Ishikawa (cell line): Measurements from ENCODE around the gene ELAVL2.

Source experiments
- CEBPB ChIP-seq: IDR thresholded peaks from 2 replicates; pipeline ENCODE4 v1.6.1; 2012
- CREB1 ChIP-seq: IDR thresholded peaks from 2 replicates; pipeline ENCODE4 v1.6.1; 2012; ENCODE audit warnings: low read depth
- EGR1 ChIP-seq: IDR thresholded peaks from 2 replicates; pipeline ENCODE4 v1.6.1; 2012
- EP300 ChIP-seq: IDR thresholded peaks from 2 replicates; pipeline ENCODE4 v1.6.1; 2012; ENCODE audit warnings: borderline replicate concordance
- FOXM1 ChIP-seq: IDR thresholded peaks from 2 replicates; pipeline ENCODE4 v1.6.1; 2012; ENCODE audit warnings: low read depth, borderline replicate concordance
- NFIC ChIP-seq: IDR thresholded peaks from 2 replicates; pipeline ENCODE4 v1.6.1; 2012
- RAD21 ChIP-seq: IDR thresholded peaks from 2 replicates; pipeline ENCODE4 v1.6.1; 2012; ENCODE audit warnings: low read depth
- TAF1 ChIP-seq: IDR thresholded peaks from 2 replicates; pipeline ENCODE4 v1.6.1; 2012; ENCODE audit warnings: low read depth, mild to moderate bottlenecking
- TCF12 ChIP-seq: IDR thresholded peaks from 2 replicates; pipeline ENCODE4 v1.6.1; 2012; ENCODE audit warnings: low read depth
- TEAD4 ChIP-seq: IDR thresholded peaks from 2 replicates; pipeline ENCODE4 v1.6.1; 2012
- YY1 ChIP-seq: IDR thresholded peaks from 2 replicates; pipeline ENCODE4 v1.6.1; 2012; ENCODE audit warnings: low read depth
- ZBTB7A ChIP-seq: IDR thresholded peaks from 2 replicates; pipeline ENCODE4 v1.6.1; 2012; ENCODE audit warnings: low read depth
- TF ChIP-seq, protein P1 (sequence below): IDR thresholded peaks from 2 replicates; pipeline ENCODE4 v1.6.1; 2012
- TF ChIP-seq, protein P2 (sequence below): IDR thresholded peaks from 2 replicates; pipeline ENCODE4 v1.6.1; 2012
- TF ChIP-seq, protein P3 (sequence below): IDR thresholded peaks from 2 replicates; pipeline ENCODE4 v1.6.1; 2012; ENCODE audit warnings: low read depth, mild to moderate bottlenecking

Gene ELAVL2

DNA sequence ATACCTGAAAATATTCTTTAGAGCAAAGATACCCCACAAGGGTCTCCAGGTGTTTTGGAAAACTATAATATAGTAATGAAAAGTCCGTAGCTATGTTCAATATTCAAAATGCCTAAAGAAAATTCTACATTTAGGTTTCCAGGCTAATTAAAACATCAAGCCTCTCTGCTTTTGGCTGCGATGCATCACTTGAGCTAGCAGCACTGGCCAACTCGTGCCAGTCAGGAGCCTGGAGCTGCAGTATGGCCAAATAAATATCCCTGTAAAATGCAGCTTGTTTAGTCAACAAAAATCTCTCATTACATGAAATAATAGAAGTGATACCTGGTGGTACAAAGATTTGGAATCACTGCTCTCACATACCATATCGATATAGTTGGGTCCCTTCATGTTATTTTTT is 181.1 kb downstream of the ELAVL2 start:
- TF ChIP-seq FOXM1 (no peak), TEAD4 (no peak), RAD21 (no peak), TCF12 (no peak), YY1 (no peak), EP300 (no peak), CREB1 (no peak), TAF1 (no peak), CEBPB (no peak), EGR1 (no peak), NFIC (no peak), ZBTB7A (no peak)
- TF ChIP-seq, protein P1, sequence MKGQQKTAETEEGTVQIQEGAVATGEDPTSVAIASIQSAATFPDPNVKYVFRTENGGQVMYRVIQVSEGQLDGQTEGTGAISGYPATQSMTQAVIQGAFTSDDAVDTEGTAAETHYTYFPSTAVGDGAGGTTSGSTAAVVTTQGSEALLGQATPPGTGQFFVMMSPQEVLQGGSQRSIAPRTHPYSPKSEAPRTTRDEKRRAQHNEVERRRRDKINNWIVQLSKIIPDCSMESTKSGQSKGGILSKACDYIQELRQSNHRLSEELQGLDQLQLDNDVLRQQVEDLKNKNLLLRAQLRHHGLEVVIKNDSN = no peak
- TF ChIP-seq, protein P2, sequence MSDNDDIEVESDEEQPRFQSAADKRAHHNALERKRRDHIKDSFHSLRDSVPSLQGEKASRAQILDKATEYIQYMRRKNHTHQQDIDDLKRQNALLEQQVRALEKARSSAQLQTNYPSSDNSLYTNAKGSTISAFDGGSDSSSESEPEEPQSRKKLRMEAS = no peak
- TF ChIP-seq, protein P3, sequence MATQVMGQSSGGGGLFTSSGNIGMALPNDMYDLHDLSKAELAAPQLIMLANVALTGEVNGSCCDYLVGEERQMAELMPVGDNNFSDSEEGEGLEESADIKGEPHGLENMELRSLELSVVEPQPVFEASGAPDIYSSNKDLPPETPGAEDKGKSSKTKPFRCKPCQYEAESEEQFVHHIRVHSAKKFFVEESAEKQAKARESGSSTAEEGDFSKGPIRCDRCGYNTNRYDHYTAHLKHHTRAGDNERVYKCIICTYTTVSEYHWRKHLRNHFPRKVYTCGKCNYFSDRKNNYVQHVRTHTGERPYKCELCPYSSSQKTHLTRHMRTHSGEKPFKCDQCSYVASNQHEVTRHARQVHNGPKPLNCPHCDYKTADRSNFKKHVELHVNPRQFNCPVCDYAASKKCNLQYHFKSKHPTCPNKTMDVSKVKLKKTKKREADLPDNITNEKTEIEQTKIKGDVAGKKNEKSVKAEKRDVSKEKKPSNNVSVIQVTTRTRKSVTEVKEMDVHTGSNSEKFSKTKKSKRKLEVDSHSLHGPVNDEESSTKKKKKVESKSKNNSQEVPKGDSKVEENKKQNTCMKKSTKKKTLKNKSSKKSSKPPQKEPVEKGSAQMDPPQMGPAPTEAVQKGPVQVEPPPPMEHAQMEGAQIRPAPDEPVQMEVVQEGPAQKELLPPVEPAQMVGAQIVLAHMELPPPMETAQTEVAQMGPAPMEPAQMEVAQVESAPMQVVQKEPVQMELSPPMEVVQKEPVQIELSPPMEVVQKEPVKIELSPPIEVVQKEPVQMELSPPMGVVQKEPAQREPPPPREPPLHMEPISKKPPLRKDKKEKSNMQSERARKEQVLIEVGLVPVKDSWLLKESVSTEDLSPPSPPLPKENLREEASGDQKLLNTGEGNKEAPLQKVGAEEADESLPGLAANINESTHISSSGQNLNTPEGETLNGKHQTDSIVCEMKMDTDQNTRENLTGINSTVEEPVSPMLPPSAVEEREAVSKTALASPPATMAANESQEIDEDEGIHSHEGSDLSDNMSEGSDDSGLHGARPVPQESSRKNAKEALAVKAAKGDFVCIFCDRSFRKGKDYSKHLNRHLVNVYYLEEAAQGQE = no peak

DNA sequence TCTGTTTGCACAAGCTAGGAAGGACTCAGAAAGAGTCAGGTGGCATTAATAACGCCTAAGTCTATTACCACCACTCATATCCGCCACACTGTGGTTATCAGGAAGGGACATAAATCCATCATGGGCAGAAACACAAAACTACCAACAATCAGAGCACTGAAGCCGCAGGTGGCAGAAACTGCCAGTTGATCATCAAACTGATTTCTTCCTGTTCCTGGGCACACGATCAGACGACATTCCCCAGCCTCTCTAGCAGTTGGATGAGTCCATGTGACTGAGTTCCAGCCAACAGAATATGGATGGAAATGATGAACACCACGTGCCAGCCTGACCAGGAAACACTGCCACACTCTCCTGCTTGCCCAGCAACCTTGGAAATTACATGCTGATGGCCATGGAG is 181.7 kb downstream of the ELAVL2 start:
- TF ChIP-seq, protein P3 = no peak
- TF ChIP-seq, protein P1 = no peak
- no peak for TF ChIP-seq CREB1
- TF ChIP-seq TEAD4 = no peak
- TF ChIP-seq FOXM1 = no peak
- TF ChIP-seq YY1 = no peak
- TF ChIP-seq CEBPB = no peak
- TF ChIP-seq EP300 = no peak
- no peak for TF ChIP-seq ZBTB7A
- no peak for TF ChIP-seq EGR1
- TF ChIP-seq RAD21 = no peak
- no peak for TF ChIP-seq TCF12
- no peak for TF ChIP-seq TAF1
- no peak for TF ChIP-seq NFIC
- TF ChIP-seq, protein P2 = no peak

DNA sequence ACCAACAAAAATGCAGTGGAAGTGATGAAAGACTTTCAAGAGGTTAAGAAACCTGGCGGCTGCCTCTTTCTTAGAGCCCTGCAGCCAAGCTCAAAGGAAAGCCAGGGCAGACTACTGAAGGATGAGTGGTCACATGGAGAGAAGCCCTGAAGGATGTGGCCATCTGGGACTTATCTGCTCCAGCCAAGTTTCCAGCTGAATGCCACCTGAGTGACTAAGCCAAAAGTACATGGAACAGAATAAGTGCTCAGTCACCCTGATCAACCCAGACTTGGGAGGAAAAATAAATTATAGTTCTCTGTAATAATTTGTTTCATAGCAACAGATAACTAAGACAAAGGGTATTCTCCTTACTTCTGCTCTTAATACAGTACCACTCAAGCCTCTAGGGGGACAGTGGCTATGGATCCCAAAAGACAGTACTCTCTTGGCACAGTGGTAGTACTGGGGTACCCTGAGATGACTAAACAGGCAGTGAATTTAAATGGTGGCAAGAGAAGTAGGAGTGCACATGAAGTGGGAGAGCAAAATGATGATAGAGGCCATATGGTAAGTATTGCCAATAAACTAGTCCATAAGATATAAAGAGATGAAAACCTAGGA is 182.3 kb downstream of the ELAVL2 start:
- TF ChIP-seq RAD21 (no peak), EGR1 (no peak), CREB1 (no peak), YY1 (no peak), TEAD4 (no peak), NFIC (no peak), TCF12 (no peak)
- TF ChIP-seq, protein P2 = no peak
- TF ChIP-seq, protein P1 = no peak
- TF ChIP-seq, protein P3 = no peak
